HG02588 (cell line): ENCODE measurements around the gene DRC3.

Experiments
- ATAC-seq: cut with Tn5 transposase; IDR thresholded peaks from one replicate; pipeline ENCODE4 v1.9.1; 2021; ENCODE audit warnings: mild to moderate bottlenecking, moderate library complexity; ENCODE audit not compliant: unreplicated experiment

Gene DRC3

DNA sequence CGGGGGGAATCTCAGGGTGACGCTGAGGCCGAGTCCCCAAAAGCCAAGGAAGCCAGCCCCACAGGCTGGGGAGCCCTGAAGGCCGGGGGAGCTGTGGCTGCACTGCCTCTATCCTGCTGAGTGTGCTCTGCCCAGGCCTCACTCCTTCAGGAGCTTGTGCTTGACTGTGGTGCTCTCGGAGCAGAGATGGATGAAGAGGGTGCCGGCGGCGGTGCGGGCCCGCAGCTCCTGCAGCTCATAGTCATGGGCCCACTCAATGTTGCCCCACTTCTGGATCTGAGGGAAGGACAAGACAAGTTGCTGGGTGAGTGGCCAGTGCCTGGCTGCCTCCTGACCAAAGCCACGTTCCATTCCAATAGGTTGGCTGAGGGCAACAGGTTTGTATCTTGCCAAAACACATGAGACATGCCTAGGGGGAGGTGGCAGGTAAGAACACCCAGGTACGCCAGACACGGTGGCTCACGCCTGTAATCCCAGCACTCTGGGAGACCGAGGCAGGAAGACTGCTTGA, 45.8 kb downstream of the DRC3 start:
- ATAC-seq, result no peak

DNA sequence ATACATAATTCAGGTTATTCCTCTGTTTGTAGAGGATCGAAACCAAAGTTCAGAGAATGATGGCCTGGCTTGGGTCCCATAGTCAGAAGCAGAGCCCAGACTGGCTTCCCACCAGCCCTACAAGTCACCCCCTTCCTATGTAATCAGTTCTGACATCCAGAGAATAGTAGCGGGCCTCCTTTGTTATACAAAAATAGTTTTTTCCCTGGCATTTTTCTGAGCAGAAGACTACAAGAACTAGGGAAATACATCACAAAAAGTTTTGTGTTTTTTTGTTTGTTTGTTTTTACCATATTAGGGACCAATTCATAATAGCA, 47.1 kb downstream of the DRC3 start:
- no peak for ATAC-seq

DNA sequence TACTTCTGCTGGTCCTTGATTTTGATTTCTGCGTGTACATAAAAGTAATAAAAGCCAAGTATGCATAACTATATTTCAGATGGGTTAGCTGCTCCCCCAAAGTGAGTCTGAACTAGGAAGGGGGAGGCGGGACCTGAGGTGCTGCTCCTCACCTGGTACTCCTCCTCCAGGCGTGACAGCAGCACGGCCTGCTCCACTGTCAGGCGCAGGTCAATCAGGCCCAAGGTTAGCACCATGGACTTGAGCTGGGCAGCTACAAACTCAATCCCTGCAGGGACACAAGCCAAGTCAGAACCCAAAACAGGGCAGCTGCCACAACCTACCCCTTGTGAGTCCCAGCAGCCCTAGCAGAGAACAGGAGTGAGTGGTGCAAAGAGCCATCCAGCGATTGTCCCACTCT, 48.3 kb downstream of the DRC3 start:
- ATAC-seq, result no peak

DNA sequence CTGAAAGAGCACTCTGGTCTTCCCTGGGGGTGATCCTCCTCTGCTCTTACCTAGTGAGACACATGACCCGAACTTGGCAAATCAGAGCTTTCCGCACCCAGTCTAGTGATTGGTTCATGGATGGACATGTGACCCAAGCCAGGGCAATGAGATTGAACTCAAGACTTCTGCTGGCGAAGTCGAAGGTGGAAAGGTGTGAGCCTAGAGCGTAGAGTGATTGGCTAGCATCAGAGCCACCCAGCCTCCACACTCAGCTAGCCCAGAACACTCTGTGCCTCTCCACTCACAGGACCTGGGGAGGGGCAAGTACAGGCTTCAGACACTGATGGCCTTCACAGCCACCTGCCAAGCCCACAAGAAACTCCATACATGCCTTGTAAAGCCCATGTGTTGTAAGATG, 48.7 kb downstream of the DRC3 start:
- no peak for ATAC-seq

DNA sequence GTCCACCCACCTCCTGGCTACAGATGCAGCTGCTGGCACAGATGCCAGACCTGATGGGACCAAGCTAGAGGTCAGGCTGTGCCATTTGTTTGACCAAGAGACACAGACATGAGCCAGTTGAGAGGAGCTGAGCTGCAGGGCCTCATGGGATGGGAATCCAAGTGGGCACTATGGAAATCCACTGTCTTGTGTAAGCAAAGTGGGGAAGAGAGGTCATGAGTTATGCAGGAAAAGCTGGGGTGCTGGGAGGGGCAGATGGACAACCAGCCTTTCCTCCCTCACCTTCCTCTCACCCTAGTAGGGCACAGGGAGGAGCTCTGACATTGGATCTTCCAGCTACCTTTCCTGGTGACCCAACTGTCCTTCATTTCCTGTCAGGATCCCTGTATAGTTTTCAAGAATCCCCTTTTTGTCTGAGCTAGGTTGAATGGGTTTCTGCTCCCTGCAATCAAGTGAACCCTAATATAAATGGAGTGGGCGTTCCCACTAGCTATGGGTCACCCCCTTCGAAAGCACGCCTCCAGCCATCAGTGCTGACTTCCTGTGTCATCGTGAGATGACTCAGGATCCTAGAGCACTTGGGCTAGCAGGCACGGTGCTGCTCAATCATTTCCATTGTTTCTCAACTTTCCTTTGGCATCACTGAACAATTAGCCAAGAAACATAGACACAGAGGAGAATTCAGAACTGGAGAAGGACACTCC, 52.7 kb downstream of the DRC3 start:
- ATAC-seq, result peak; percentile 76

DNA sequence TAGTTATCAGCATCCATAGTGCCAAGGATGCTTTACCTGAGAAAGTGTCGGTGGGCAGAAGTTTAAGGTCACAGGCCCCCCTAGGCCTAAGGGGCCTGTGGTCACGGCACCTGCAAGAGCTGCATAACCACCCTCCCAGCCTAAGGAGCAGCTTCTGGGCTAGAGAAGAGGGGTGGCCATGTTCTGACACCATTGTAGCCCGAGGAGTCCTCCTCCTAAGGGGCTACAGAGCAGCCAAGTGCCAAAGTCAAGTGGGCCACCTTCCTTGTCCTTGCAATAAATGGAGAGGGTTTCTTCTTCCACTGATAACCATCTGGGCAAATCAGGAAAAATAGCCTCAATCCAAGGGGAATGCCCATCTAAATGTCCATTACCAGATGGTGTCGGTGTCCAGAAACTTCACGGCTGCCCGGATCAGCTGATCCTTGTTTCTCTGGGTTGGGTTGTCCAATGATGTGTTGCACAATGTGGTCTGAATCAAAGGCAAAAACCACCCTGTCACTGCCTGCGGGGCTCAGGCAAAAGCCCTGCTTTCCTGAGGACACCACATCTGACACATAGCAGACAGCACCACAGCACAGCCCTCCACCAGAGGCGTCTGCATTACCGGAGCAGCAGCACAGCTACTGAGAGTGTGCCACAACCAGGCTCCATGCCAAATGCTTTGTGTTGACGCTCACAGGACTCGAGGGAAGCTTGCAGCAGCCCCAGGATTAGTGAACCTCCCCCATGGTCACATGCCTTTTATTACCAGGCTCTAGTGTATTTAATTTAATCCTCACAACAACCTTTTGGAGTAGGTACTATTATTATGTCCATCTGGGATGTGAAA, 53.5 kb downstream of the DRC3 start:
- peak; percentile 18 for ATAC-seq

DNA sequence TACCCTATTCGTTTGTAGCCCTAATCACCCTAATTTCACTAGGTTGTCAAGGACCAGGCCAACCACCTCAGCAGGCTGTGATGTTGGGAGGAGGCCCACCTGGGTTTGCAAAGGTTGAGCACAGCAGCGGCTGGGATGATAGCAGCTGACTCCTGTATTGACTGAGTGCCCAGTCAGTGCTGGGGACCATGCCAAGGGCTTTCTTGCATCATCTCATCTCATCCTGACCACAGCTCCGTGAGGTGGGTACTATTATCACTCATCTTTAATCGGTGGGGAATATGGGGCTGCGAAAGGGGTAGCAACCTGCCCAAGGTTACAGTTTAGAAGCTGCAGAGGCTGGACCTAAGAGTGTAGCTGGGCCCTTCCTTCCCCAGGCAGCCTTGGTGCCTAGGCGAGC, 54.6 kb downstream of the DRC3 start:
- no peak for ATAC-seq

DNA sequence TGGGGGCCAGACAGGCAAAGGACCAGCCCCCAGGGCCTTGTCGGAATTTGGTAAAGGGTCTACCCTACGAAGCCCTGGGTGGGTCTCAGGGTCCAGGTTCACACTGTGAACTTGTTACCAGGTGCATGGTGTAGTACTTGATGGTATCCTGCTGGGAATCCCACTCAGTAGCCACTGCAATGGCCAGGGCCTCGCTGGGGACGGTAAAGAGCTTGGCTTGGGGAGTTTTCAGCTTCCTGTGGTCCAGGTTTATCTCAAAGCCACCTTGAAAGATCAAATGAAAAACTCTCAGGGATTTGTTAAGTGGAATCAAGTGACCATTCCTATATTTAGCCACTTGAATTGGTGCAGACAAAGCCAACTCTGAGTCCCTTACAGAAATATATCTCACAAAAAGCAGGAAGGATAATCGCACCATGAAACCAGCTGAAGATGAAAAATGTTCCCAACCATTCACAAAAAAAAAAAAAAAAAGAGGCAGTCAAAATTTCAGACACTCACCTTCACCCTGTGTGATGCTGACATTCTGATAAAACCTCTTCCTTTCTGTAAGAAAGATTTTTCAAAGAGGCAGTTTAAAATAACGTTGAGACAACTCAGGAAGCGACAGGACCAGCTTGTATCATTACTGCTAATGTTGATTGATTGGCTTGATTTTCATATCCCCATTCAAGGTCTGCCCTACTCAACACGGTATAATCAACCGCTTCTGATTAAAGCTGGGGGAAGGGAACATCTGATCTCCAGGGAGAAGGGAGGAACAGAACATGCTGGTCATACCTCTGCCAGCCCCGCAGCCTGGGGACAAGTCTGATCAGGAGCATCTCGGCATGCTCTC, 55.7 kb downstream of the DRC3 start:
- no peak for ATAC-seq

DNA sequence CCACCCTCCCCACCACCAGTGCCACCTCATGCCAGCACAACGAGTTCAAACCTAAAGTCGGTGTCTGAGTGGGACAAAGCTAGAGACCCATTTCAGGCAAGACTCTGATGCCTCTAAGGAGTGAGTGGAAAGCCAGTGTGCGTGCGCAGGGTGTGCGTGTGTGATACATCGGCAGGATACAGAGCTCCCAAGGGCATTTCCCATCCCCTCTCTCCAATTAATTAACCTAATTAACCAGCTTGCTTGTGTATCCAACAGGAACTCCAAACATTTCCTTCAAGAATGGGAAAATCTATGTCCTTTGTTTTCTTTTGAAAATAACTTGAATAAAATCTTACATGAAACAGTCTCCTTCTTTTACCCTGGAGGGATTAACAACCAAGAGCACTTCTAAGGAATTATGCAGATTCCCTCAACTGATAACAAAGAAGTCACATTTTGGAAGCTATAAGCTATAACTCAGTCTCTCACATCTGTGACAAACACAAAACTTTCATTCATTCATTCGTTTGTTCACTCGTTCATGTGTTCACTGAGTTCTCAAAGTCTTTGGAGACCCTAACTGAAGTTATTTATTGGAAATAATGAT, 56.4 kb downstream of the DRC3 start:
- no peak for ATAC-seq

DNA sequence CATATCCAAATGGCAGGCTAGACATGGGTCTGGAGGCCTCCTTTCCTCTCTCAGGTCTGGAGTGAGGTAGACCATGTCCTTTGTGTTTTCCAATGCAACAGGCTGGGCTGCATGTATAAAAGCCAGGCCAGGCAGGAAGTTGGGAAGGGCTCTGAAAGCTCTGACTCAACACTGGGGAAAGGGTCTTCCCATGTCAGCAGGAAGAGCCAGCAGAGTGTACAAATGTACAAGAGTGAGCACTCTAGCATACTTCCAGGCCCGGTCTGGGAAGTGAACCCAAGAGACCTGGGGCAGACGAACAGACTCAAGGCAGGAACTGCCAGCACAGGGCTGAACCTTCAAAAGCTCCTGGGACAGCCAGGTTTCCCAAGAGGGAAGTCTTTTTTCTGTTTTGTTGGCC, 59.3 kb downstream of the DRC3 start:
- no peak for ATAC-seq

DNA sequence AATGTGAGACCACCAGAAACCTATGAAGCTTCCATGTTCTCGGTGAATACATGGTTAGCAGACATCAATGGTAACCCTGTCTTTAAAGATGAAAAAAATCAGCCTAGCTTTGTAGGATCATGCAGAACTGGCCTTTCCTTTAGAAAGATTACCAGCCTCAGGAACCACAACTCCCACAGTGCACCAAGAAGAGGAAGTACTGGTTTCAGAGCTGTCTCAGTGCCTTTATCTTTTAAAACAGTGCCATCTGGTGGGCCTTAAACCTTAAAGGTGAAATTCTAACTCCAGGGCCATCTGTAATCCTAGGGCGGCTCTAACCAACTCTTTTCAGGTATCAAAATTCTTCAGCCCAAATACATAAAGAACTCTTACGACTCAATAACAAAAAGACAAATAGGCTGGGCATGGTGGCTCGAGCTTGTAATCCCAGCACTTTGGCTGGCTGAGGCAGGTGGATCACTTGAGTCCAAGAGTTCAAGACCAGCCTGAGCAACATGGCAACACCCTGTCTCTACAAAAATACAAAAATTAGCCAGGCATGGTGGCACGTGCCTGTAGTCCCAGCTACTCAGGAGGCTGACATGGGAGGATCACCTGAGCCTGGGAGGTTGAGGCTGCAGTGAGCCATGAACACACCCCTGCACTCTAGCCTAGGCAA, 60.9 kb downstream of the DRC3 start:
- ATAC-seq, result peak; percentile 55

DNA sequence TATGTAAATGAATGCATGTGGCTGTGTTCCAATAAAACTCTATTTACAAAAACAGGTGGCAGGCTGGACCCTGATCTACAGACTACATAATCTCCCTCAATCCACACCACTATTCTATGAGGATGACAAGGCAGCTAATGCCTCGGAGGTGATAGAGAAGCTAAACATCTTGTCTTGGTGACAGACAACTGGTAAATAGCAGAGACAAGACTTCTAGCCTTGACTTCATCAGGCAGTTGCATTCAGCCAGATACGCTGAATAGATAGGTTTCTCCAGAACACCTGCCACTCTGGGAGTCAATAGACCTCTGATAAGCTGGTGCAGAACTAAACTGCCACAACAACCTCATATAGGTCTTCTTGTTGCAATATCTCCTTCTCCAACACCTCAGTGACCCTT, 63.0 kb downstream of the DRC3 start:
- ATAC-seq, result no peak

DNA sequence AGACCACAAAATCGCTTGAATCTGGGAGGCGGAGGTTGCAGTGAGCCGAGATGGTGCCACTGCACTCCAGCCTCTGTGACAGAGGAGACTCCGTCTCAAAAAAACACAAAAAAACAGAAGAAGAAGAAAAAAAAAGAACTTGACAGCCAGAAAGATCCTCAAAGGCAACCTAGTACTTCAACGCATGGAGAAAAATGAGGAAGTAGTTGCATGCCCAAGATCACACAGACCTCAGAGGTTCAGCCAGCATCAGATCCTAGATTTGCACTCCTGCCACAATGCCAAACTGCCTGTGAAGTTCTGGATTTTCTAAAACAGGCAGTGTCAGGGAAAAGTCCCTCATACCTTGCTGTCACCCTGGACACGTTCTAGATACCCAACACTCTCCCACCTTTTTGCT, 64.8 kb downstream of the DRC3 start:
- ATAC-seq, result no peak

DNA sequence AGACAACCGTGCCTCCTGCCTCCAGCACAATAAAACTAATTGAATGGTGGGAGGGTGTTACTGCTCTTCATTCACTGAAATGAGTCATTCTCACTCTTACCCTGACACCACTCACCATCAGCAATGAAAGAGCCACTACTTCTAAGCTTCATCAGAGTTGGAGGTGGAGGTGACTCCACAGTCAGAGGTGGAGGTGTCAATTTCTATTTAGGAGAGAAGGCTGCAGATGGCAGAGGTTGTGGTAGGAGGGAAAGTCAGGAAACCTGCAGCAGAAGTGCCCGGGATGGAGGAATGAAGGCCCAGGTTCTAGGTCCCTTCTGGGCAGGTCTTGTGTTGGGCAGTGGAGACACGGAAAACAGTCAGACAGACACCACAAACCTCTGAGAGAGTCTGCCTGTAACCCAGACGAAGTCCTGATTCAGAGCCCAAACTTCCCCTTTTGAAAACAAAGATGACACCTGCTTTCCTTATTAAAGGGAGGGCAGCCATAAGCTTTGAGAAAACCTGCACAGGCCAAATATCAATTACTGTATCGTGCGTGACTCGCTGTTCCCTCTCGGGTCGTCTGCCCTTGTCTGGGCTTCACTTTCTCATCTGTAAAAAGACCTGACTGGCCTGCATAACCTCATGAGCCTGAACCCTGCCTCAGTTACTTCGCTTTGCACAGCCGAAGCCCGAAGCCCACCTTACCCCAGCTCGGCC, 65.6 kb downstream of the DRC3 start:
- ATAC-seq, result no peak

DNA sequence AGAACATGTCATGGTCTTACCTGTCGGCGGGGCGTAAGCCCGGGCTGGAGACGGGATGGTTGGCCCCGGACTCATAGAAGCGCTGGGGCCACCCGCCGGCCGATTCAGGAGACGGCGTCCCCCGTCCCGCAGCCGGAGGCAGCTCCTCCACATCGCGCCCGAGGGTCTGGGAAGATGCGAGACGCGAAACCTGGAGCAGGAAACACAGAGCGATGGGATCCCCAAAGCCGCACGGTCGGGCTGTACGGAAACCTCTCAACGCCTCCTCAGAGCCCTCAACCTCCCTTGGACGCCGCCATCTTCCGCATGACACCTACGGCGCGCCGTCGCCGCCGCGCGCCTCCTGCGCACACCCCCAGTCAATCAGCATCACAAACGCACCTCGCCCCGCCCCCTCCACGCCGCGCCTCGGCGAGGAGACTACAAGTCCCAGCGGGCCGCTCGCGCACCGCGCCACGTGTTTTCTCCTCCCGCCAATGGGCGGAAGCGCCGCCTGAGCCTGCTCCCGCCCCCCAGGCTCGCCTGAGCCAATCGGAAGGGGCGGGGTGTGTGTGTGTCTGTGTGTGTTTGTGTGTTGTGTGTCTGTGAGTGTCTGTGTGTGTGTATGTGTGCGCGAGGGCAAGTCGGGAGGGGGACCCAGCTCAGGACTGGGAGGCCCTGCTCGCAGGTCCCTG, 66.3 kb downstream of the DRC3 start, which contains the start of the genes ATPAF2 and GID4:
Gene ATPAF2, minus strand, starts transcription at position 308 of the 674 bp plus-strand sequence. Its CDS starts 155 bp downstream, at position 153.
Gene GID4, plus strand, starts transcription at position 548 of the 674 bp plus-strand sequence. Its CDS starts 57 bp downstream, at position 605.
- peak; percentile 80 for ATAC-seq

DNA sequence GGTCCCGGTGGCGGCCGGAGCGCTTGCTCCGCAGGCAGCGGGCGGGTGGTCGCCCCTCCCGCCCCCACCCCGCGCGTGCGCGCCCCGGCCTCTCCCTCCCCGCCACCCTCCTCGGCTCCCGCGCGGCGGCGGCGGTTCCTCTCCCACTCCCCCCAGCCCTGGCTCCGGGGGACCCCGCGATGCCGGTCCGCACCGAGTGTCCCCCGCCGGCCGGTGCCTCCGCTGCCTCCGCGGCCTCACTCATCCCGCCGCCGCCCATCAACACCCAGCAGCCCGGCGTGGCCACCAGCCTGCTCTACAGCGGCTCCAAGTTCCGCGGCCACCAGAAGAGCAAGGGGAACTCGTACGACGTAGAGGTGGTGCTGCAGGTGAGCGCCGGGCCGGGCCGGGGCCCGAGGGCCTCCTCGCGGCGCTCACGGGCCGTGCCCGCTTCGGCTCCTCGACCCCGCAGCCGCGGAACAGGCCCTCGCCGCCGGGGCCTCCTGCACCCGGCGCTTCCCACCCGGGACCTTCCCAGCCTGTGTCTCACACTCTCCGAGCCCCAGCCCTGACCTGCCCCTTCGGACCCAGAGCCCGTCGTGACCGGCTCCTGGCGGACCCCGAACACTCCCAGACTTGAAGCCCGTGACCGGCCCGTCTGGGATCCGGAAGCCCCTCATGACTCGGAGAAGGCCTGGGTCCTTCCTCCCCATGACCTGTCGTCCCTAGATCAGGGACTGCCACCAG, 67.0 kb downstream of the DRC3 start:
- ATAC-seq, result peak; percentile 33

DNA sequence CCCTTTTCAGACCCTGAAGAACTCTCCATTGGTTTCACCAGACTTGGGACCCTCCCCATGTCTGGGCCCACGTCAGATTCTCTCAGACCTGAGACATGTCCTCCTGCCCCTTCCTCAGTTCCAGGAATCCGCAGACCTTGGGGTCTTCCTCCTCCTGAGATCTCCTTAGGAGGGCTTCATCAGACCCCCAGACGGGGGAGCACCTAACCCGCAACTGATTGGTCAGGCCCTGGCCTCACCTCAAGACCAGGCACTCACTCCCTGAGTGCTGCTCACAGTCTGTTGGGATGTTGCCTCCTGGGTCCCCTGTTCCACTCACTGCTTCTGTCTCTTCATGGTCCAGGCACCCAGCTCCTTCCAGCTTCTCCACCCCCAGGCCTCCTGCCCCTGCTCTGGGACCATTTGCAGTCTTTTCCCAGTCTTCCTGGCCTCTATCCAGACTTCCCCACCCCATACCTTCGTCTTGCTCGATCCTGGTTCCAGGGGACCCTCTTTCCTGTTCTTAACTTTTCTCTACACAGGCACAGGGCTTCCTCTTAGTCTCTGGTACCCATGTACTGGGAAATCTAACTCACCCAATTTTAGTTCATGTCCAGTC, 67.7 kb downstream of the DRC3 start:
- no peak for ATAC-seq

DNA sequence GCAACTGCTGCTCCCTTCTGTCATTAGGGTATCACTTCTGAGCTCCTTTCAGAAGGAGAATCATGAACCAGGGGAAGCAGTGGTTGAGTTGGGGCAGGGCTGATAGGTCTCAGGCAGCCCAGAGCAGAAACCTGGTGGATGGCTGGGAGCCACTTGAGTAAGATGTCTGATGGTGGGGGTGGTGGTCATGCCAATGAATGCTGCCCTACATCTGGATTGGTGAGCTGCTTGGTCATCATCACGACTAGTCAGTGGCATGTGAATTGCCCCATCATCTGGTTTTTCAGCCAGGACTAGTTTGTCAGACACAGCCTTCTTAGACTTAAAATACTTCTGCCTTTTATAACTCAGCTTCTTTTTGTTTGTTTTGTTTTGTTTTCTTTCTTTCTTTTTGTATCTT, 69.1 kb downstream of the DRC3 start:
- no peak for ATAC-seq
